Measurements from ENCODE around the gene SMAD5.

DNA sequence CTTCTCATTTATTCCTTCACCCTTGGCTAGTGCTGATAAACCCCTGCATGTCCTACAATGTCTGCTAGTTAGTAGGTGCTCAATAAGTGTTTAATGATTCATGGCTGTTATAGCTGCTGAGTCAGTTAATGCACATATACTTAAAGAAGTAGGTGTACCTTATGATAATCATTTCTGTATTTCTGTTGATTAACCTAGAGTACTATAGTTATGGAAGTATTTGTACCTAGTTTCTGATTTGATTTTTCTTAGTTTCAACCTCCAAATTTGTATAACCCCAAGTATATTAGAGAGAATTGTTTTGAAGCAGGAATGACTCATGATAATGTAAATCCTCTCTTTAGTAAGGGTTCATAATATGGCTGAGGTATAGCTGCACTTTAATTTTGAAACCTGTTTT is 8.9 kb downstream of the SMAD5 start:
- TF ChIP-seq, protein P1, sequence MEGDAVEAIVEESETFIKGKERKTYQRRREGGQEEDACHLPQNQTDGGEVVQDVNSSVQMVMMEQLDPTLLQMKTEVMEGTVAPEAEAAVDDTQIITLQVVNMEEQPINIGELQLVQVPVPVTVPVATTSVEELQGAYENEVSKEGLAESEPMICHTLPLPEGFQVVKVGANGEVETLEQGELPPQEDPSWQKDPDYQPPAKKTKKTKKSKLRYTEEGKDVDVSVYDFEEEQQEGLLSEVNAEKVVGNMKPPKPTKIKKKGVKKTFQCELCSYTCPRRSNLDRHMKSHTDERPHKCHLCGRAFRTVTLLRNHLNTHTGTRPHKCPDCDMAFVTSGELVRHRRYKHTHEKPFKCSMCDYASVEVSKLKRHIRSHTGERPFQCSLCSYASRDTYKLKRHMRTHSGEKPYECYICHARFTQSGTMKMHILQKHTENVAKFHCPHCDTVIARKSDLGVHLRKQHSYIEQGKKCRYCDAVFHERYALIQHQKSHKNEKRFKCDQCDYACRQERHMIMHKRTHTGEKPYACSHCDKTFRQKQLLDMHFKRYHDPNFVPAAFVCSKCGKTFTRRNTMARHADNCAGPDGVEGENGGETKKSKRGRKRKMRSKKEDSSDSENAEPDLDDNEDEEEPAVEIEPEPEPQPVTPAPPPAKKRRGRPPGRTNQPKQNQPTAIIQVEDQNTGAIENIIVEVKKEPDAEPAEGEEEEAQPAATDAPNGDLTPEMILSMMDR (conservative IDR thresholded peaks at IDR 0.05; ENCODE audit: low read depth, low read length) = no peak
- TF ChIP-seq BHLHE40 (IDR thresholded peaks at IDR 0.05; ENCODE audit: low read depth, low read length) (no peak), POLR2A (IDR thresholded peaks at IDR 0.05; ENCODE audit: low read depth, low read length) (no peak), RCOR1 (IDR thresholded peaks at IDR 0.05; ENCODE audit: insufficient replicate concordance, low read length) (no peak), NFE2L2 (IDR thresholded peaks at IDR 0.05; ENCODE audit: low read depth, low read length) (no peak)
